HG03066 (cell line): Measurements from ENCODE around the gene BBS10.
"Not testable (repeated sequence)": the region's sequence is repeated elsewhere in the genome, so short reads cannot be mapped to it uniquely, and the experiment has no call there.

Experiments used
- ATAC-seq: cut with Tn5 transposase; IDR thresholded peaks from one replicate; pipeline ENCODE4 v1.9.1; 2021; ENCODE audit warnings: low read depth; ENCODE audit not compliant: unreplicated experiment

The BBS10 gene

GRCh38 chr12:76348079-76348901 lies at the start of gene BBS10:
BBS10 (minus strand) TSS chr12:76348415; CDS start chr12:76348358, 57 bp downstream.
- ATAC-seq: peak; percentile 94

GRCh38 chr12:76391461-76391860 lies 43.2 kb upstream of the BBS10 start:
- ATAC-seq: no peak

- no peak for ATAC-seq
Observed at GRCh38 chr12:76387614-76388013, 39.4 kb upstream of the BBS10 start.

GRCh38 chr12:76384560-76384959 lies 36.3 kb upstream of the BBS10 start:
- no peak for ATAC-seq

GRCh38 chr12:76383988-76384387 lies 35.8 kb upstream of the BBS10 start:
- no peak for ATAC-seq

GRCh38 chr12:76379261-76379660 lies 31.0 kb upstream of the BBS10 start:
- ATAC-seq: no peak

GRCh38 chr12:76376876-76377275 lies 28.7 kb upstream of the BBS10 start:
- not testable (repeated sequence) for ATAC-seq

GRCh38 chr12:76375939-76376338 lies 27.7 kb upstream of the BBS10 start:
- ATAC-seq: no peak

- ATAC-seq: no peak
Observed at GRCh38 chr12:76375470-76375869, 27.3 kb upstream of the BBS10 start.

- ATAC-seq: no peak
Observed at GRCh38 chr12:76374386-76375020, 26.3 kb upstream of the BBS10 start.

GRCh38 chr12:76368230-76368629 lies 20.0 kb upstream of the BBS10 start:
- ATAC-seq: no peak

- ATAC-seq: no peak
Observed at GRCh38 chr12:76366163-76366562, 17.9 kb upstream of the BBS10 start.

- ATAC-seq: not testable (repeated sequence)
Observed at GRCh38 chr12:76364131-76364530, 15.9 kb upstream of the BBS10 start.

- no peak for ATAC-seq
Observed at GRCh38 chr12:76360316-76360715, 12.1 kb upstream of the BBS10 start.

- no peak for ATAC-seq
Observed at GRCh38 chr12:76356071-76356470, 7.9 kb upstream of the BBS10 start.

- no peak for ATAC-seq
Observed at GRCh38 chr12:76346798-76347420, 1.3 kb downstream of the BBS10 start.

GRCh38 chr12:76346236-76346635 lies 2.0 kb downstream of the BBS10 start:
- no peak for ATAC-seq

- no peak for ATAC-seq
Observed at GRCh38 chr12:76345569-76345968, 2.6 kb downstream of the BBS10 start.

- ATAC-seq: no peak
Observed at GRCh38 chr12:76341436-76342030, 6.7 kb downstream of the BBS10 start.

- ATAC-seq: no peak
Observed at GRCh38 chr12:76340680-76341435, 7.4 kb downstream of the BBS10 start.
